ENCODE data around the gene SULF2. TPM values are rescaled to one million over a fixed set of nuclear protein-coding genes. Genes with fewer than 3 reads are reported as not detected.

SULF2 gene
- total RNA-seq, 1 experiment from 2014 or later, result 66.1 TPM

GRCh38 chr20:47672166-47672565 lies 113.1 kb downstream of the SULF2 start:
- H3K9me3 ChIP-seq, result no peaks in the 10 kb centered on the region
- H3K36me3 Mint-ChIP-seq (ENCODE audit: insufficient read depth, unreplicated experiment), result peaks cover 48% of the 10 kb centered on the region
- H3K27ac Mint-ChIP-seq (ENCODE audit: unreplicated experiment), result no peak overlapping the region

GRCh38 chr20:47670913-47671312 lies 114.4 kb downstream of the SULF2 start:
- Histone ChIP-seq H3K36me3 (ENCODE audit: control insufficient read depth, insufficient read depth, low read length) (no peaks in the 10 kb centered on the region), H3K4me3 (ENCODE audit: low read depth, low read length) (no peak overlapping the region), H3K27me3 (replicated peaks; ENCODE audit: control insufficient read depth, insufficient read depth, low read length) (no peaks in the 10 kb centered on the region), H3K4me1 (peaks cover 5% of the 10 kb centered on the region; the same call in 1 of the 2 replicates), H3K9me3 (no peaks in the 10 kb centered on the region)
- Mint-ChIP-seq H3K9me3 (ENCODE audit: unreplicated experiment) (no peaks in the 10 kb centered on the region), H3K36me3 (ENCODE audit: insufficient read depth, unreplicated experiment) (peaks cover 55% of the 10 kb centered on the region), H3K27me3 (ENCODE audit: insufficient read depth, unreplicated experiment) (no peaks in the 10 kb centered on the region), H3K4me1 (ENCODE audit: low read depth, unreplicated experiment) (peaks cover 8% of the 10 kb centered on the region), H3K4me3 (ENCODE audit: unreplicated experiment) (no peak overlapping the region), H3K27ac (ENCODE audit: unreplicated experiment) (no peak overlapping the region)
- CTCF ChIA-PET, result interaction anchor here (0.6 to 1.1 kb wide), 2 partner anchors 50 to 949 kb away, joined by 3 to 4 read pairs; no protein-coding TSS in a partner anchor
- BruUV-seq (replicated peaks), result no TSS peak
- POLR2A ChIA-PET, result no interaction called here
- intact Hi-C loops (cut with micrococcal nuclease; ENCODE audit: unreplicated experiment), result no loop called here
- peak in 1 of 2 experiments; percentile 44 for DNase-seq
- TF ChIP-seq CTCF (IDR thresholded peaks at IDR 0.05; ENCODE audit: insufficient read depth in 1 of 2, low read depth in 1 of 2, low read length in 1 of 2, severe bottlenecking in 1 of 2, unreplicated experiment in 1 of 2), result no peak

More at GRCh38 chr20:47672166-47672565, 113.1 kb downstream of the SULF2 start:
- no peak for TF ChIP-seq CTCF (IDR thresholded peaks at IDR 0.05; ENCODE audit: insufficient read depth in 1 of 2, low read depth in 1 of 2, low read length in 1 of 2, severe bottlenecking in 1 of 2, unreplicated experiment in 1 of 2)
- Histone ChIP-seq H3K4me1 (peaks cover 5% of the 10 kb centered on the region; the same call in 1 of the 2 replicates), H3K4me3 (ENCODE audit: low read depth, low read length) (no peak overlapping the region), H3K27me3 (replicated peaks; ENCODE audit: control insufficient read depth, insufficient read depth, low read length) (no peaks in the 10 kb centered on the region), H3K36me3 (ENCODE audit: control insufficient read depth, insufficient read depth, low read length) (no peaks in the 10 kb centered on the region)
- no peaks in the 10 kb centered on the region for H3K27me3 Mint-ChIP-seq (ENCODE audit: insufficient read depth, unreplicated experiment)
- intact Hi-C loops (cut with micrococcal nuclease; ENCODE audit: unreplicated experiment), result no loop called here
- no peak overlapping the region for H3K4me3 Mint-ChIP-seq (ENCODE audit: unreplicated experiment)
- DNase-seq, result peak in 1 of 2 experiments; percentile 40
- CTCF ChIA-PET, result interaction anchor here (0.5 to 0.7 kb wide), 3 partner anchors 12 to 1649 kb away, joined by 3 to 4 read pairs (median 3); no protein-coding TSS in a partner anchor
- H3K9me3 Mint-ChIP-seq (ENCODE audit: unreplicated experiment), result no peaks in the 10 kb centered on the region
- peaks cover 8% of the 10 kb centered on the region for H3K4me1 Mint-ChIP-seq (ENCODE audit: low read depth, unreplicated experiment)
- BruUV-seq (replicated peaks), result no TSS peak
- POLR2A ChIA-PET, result no interaction called here

- Histone ChIP-seq H3K9me3 (no peaks in the 10 kb centered on the region), H3K27me3 (replicated peaks; ENCODE audit: control insufficient read depth, insufficient read depth, low read length) (no peaks in the 10 kb centered on the region), H3K4me3 (ENCODE audit: low read depth, low read length) (no peak overlapping the region), H3K36me3 (ENCODE audit: control insufficient read depth, insufficient read depth, low read length) (no peaks in the 10 kb centered on the region), H3K4me1 (peaks cover 5% of the 10 kb centered on the region; the same call in 1 of the 2 replicates)
- no peak overlapping the region for H3K4me3 Mint-ChIP-seq (ENCODE audit: unreplicated experiment)
- CTCF ChIA-PET, result interaction anchor here (0.6 to 1.2 kb wide), 3 partner anchors 10 to 950 kb away, joined by 3 to 5 read pairs (median 4); no protein-coding TSS in a partner anchor
- DNase-seq, result peak in 1 of 2 experiments; percentile 36
- POLR2A ChIA-PET, result interaction anchor here (0.6 kb wide), 1 partner anchor 69 kb away, joined by 3 read pairs; no protein-coding TSS in a partner anchor
- intact Hi-C loops (cut with micrococcal nuclease; ENCODE audit: unreplicated experiment), result no loop called here
- H3K36me3 Mint-ChIP-seq (ENCODE audit: insufficient read depth, unreplicated experiment), result peaks cover 62% of the 10 kb centered on the region
- no TSS peak for BruUV-seq (replicated peaks)
- no peak overlapping the region for H3K27ac Mint-ChIP-seq (ENCODE audit: unreplicated experiment)
- no peaks in the 10 kb centered on the region for H3K9me3 Mint-ChIP-seq (ENCODE audit: unreplicated experiment)
- peaks cover 8% of the 10 kb centered on the region for H3K4me1 Mint-ChIP-seq (ENCODE audit: low read depth, unreplicated experiment)
- H3K27me3 Mint-ChIP-seq (ENCODE audit: insufficient read depth, unreplicated experiment), result no peaks in the 10 kb centered on the region
- no peak for TF ChIP-seq CTCF (IDR thresholded peaks at IDR 0.05; ENCODE audit: insufficient read depth in 1 of 2, low read depth in 1 of 2, low read length in 1 of 2, severe bottlenecking in 1 of 2, unreplicated experiment in 1 of 2)
Observed at GRCh38 chr20:47669927-47670890, 115.1 kb downstream of the SULF2 start.

Data from Caco-2 (cell line).